A549 (cell line): ENCODE data around the gene TRIM71.

Experiments used
- CTCF ChIP-seq: fragments of >200 bp; sonication (Bioruptor Twin); formaldehyde crosslinking; IDR thresholded peaks from 3 replicates; pipeline ENCODE4 v1.5.1; 2016
- EP300 ChIP-seq, 2 experiments: fragments of >200 bp; sonication (Bioruptor Twin); formaldehyde crosslinking; IDR thresholded peaks; 2 replicates in 1 of 2; 3 replicates in 1 of 2; pipeline ENCODE4 v1.6.1; 2016 to 2017
- ESRRA ChIP-seq: fragments of 150-350 bp; IDR thresholded peaks from 2 replicates; pipeline ENCODE4 v1.6.1; 2014; ENCODE audit warnings: mild to moderate bottlenecking, low read length, borderline replicate concordance
- HEYL ChIP-seq: fragments of 250-450 bp; sonication (Bioruptor Pico); IDR thresholded peaks from 2 replicates; pipeline ENCODE4 v1.8.0; 2021; ENCODE audit warnings: mild to moderate bottlenecking, moderate library complexity
- KDM5A ChIP-seq: fragments of 200-600 bp; sonication (generic); IDR thresholded peaks from 2 replicates; pipeline ENCODE4 v1.6.1; 2016; ENCODE audit warnings: antibody characterized with exemption, mild to moderate bottlenecking

GRCh38 chr3:32813180-32813579 lies 4.6 kb upstream of the TRIM71 start:
- no peak for TF ChIP-seq CTCF
- no peak for TF ChIP-seq KDM5A
- no peak for TF ChIP-seq EP300 (IDR thresholded peaks at IDR 0.05)
- TF ChIP-seq ESRRA: no peak
- TF ChIP-seq HEYL (CRISPR knock-in tag): no peak
